Measurements from ENCODE around the gene SYAP1.
"Not testable (repeated sequence)": the region's sequence is repeated elsewhere in the genome, so short reads cannot be mapped to it uniquely, and the experiment has no call there.

SYAP1 gene

DNA sequence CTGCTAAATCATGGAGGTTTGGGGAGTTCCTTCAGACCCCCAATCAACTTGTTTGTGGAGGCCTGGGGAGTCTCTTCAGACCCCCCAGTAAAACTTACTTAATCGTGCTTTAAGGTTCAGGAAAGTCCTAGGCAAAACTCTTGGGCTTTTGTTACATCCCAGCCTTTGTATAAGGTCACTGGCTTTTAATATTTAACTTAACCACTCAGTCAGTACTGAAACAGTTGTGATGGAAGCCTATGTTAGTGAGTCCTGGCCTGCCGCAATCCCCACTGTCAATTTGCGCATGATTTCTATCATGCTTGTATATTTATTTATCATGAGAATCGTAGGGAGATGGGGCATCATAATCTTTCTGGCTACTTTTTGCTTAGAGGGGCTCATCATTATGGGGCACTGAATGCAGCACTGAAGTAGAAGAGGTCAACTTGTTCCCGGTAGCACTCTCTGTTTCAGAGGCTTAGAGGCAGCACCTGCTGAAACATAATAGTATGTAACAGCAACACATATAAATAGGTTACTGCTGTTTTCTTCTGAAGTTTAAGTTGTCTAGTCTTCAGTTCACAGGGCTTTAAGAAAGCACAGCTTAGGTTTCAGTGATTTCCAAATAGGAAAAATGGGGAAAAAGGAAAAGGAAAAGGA, 7.1 kb downstream of the SYAP1 start:
- not testable (repeated sequence) for DNase-seq (ENCODE audit: low spot score)

DNA sequence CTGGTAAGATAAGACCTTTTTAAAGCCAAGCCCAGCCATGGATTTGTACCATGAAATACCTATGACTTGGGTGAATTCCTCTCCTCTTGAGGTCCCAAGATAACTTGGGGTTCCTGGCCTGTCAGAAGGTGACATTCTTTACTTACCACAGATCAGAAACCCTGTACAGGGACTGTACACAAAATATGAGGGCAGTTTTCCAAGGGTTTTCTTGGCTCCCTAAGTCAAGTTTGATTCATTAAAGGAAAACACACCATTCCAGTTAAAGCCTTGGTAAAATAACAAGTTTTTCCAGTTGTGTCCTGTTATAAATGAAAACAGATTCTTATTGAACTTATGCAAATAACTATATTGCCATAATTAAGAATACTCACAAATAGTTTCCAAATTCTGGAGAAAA, 8.2 kb downstream of the SYAP1 start:
- DNase-seq (ENCODE audit: low spot score) = no peak

DNA sequence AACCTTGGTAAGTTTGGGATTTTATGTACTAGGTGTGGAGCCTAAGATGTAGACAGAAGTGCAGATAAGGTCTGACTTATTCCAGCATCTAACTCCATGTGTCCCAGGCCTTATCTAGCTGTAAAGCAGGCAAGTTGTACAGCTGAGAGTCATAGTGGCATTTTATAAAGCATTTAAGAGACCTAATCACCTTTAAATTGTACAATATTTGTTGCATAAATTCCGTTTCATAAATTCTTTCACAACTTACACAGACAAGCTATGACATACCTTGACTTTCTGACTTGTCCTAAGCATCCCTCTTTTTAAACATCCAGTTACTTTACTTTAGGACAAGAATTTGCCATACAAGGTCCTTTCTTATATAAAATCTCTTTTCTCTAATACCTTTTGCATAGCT, 11.0 kb downstream of the SYAP1 start:
- DNase-seq (ENCODE audit: low spot score) = no peak

DNA sequence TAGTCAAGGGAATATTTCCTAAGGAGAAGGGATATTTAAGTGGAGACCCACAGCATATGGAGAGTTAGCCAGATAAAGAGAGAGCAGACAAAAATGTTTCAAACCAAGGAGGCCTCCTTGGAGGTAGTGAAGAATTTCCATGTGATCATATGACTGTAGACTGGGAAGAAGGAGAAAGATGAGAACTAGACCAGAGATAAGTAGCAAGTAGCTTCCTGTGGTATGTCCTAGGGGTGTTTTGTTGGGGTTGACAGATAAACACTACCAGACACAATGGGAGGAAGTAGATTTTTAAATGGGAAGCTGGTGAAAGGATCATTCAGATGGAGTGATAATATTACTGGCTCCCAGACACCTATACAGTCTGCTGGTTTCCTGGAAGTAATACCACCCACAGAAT, 13.6 kb downstream of the SYAP1 start:
- no peak for DNase-seq (ENCODE audit: low spot score)

DNA sequence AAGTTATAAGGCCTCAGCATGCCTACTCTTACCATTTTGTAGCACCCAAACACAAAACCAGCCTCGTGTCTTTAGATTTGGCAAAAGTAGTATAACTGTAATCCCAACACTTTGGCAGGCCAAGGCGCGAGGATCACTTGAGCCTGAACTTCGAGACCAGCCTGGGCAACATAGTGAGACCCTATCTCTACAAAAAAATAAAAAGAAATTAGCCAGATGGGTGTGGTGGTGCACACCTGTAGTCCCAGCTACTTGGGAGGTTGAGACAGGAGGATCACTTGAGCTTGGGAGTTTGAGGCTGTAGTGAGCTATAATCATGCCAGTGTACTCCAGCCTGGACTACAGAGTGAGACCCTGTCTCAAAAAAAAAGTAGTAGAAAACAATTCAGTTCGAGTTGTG, 17.6 kb downstream of the SYAP1 start:
- no peak for DNase-seq (ENCODE audit: low spot score)

DNA sequence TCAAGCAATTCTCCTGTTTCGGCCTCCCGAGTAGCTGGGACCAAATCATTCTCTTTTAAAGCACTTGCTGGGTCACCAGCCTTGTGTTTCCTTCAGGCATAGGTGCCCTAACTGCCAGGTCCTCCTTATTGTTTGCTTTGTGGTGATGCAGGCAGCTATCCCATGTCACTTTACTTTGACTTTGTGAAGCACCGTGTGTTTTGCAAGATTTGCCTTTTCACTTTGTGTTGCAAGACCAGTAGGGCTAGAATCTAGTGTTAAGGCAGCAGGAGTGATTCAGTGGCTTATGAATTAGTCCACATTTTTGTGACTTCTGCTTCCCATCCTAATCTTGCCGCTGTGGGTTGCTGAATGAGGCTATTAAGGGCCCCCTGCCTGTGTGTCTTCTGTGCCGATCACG, 20.2 kb downstream of the SYAP1 start:
- peak; percentile 25 for DNase-seq (ENCODE audit: low spot score)

DNA sequence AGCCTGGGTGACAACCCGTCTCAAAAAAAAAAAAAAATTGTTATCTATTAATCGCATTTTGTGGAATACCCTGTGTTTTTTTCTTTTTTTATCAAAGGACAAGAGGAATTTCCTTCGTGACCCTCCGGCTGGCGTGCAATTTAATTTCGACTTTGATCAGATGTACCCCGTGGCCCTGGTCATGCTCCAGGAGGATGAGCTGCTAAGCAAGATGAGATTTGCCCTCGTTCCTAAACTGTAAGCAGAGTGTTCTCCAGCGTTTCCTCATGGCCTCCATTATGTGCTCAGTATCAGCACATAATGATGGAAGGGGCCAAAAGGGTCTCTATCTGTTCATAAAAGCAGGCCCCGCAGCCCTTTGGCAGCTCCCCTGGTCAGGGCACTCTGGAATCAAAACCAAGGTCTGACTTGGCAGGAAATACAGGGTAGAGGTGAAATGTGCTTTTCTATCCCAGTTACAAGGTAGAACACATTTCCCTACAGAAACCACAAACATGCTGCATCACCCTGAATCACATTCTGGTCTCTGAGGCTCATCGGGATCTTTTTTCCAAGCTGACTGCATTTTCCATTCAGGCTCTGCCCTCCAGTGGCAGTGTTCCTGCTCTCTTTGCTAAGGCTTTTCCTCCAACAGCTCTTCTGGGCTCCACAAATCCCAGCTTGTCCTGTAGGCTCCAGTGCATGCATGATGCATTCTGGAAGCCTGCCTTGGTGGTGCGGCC, 24.4 kb downstream of the SYAP1 start:
- DNase-seq (ENCODE audit: low spot score) = no peak

DNA sequence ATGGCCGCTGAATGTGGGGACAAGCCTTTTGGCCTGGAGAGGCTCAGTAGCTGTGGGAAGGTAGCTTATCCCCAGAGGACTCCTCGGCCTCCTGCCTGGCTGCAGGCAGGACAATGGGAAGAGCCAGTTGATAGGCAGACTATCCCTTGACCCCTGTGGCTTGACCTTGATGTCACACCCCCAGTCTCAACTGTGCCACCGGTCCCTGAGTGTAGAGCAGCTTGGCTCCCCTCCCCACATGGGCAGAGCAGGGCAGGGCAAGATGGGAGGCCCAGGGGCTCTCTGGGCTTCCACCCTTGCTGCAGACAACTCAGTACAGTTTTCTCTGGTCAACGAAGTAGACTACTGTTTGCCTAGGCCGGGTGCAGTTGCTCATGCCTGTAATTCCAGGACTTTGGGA, 25.7 kb downstream of the SYAP1 start:
- DNase-seq (ENCODE audit: low spot score) = no peak

DNA sequence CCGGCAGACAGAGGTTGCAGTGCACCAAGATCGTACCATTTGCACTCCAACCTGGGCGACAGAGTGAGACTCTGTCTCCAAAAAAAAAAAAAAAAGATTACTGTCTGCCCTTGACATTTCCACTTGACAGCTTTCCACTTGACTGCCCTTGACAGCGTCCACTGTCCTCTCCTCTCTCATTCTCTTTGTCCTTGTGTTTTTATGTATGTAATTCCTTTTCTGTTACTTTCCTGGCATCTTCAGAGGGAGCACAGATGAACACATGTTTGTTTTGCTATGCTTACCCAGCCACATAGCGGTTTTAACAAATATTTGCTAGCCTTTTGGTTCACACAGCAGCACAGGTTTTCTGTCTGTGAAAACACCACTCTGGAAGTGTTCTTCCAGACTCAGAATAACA, 26.2 kb downstream of the SYAP1 start:
- no peak for DNase-seq (ENCODE audit: low spot score)

DNA sequence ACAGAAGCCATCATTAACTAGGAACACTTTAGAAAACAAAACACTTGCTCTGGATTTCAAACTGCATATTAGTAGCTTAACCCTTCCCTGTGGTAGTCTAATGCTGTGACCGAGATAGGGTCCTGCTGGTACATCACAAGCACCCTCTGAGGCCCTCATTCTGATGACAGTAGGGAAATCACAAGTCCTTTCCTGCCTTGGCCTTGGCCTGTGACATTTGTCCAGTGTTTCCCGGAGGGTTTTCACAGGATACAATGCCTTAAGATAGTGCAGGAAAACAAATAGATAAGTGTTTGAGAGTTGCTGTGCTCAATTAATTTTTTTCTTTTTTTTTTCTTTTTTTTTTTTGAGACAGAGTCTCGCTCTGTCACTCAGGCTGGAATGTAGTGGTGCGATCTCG, 29.0 kb downstream of the SYAP1 start:
- DNase-seq (ENCODE audit: low spot score) = no peak

DNA sequence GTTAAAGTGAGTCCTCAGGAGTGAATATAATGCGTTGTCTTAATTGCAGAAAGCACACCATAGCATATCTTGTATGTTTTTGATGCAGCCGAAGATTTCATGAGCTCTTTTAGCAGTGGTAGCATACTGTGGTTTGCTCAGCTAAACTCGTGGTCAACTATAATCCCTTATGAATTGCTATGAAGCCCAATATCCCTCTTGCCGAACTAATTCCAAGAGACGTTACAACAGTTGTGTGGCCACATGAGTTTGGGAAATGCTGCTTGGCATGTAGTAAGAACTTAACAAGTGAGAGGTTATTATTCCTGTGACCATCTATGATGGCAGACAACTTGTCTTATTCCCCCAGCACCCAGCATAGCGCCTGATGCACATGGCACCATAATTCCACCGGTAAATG, 30.7 kb downstream of the SYAP1 start:
- no peak for DNase-seq (ENCODE audit: low spot score)

DNA sequence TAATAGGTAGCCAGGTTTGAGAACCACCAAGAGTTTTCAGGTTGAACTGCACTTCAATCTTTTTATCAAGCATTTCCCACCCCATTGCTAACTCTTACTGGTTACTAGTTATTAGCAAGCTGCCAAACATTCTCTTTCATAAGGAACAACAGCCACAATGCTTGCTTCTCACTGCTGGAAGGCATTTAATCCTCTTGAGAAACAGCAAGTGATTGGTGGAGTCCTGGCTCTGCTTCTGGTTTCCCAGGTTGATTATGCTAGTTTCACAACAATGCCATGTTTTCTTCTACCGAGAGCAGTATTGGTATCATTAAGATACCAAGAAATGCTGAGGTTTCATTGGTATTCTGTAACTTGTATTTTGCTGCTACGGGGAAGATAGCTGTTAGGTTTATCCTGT, 34.6 kb downstream of the SYAP1 start:
- no peak for DNase-seq (ENCODE audit: low spot score)

DNA sequence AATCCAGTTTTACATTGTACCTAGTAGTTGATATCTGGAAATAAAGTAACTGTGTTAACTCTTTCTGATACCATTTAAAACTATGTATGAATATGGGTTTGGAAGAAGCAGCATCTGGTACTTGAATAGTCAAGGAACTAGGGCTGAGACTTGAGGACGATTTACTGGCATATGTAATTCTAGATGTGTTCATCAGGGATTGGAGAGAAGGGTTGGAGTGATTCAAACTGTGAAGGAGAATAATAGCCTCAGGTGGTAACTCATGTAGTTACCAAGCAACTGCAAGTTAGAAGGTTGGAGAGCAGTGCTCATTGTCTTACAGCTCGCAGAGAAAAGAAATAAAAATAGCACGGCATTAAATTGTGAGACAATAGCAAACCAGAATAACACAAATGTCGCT, 37.3 kb downstream of the SYAP1 start:
- DNase-seq (ENCODE audit: low spot score) = no peak

DNA sequence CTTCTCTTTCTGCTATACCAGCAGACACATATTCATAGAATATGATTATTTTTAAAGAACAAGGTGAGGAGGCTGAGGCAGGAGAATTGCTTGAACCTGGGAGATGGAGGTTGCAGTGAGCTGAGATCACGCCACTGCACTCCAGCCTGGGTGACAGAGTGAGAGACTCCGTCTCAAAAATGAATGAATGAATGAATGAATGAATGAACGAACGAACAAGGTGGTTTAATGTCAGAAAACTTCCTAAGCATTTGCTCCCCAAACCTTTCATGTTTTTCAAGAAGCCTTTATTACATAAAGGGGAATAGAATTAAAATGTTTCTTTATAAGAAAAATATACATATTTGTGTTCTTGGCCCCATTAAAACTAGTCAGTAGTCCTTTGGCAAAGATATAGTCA, 42.1 kb downstream of the SYAP1 start:
- not testable (repeated sequence) for DNase-seq (ENCODE audit: low spot score)

DNA sequence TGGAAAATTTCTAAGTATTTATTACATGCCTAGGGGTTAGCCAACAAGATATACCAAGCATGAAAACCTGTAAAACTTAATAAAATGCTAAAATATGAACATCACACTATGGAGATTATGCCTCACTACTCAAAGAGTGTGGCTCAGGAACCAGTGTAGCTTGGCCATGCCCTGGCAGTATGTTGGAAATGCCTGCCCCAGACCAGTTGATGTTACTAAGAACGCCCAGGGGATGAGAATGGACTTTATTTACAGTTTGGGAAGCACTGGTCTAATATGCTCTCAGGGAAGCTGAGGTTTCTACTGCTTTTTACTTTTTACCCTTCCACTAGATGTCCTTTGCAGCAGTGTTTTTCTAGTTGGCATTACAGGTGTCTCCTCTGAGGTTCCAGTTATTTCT, 43.2 kb downstream of the SYAP1 start:
- DNase-seq (ENCODE audit: low spot score) = no peak

DNA sequence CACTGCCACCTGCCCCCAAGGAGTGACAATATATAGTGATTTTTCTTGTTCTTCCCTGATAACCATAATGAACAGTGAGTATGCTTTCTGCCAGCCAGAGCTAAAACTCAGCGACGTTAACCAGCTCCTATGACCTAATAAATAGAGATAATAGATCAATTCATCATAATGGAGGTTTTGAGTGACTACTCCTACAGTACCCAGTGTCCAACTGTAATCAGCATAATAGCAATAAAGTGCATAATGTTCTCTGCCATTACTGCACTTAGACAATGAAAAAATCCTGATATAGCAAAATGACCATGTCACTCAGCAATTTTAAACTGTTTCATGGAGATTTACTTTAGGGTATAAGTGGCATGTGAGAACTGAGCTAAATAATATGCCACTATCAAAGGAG, 46.2 kb downstream of the SYAP1 start:
- no peak for DNase-seq (ENCODE audit: low spot score)

DNA sequence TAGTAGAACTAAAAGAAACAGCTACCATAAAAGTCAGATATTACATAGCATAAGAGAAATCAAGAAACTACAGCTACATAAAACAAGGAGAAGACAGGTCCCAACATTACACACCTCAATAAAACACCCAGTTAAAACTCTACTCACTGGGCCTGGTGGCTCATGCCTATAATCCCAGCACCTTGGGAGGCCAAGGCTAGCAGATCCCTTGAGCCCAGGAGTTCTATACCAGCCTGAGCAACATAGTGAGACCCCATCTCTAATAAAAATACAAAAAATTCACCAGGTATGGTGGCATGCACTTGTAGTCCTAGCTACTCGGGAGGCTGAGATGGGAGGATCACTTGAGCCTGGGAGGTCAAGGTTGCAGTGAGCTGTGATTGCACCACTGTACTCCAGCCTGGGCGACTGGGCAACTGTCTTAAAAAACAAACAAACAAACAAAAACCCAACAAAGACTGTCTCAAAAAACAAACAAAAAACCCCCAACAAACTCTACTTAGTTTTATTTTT, 51.6 kb downstream of the SYAP1 start:
- DNase-seq (ENCODE audit: low spot score) = no peak

DNA sequence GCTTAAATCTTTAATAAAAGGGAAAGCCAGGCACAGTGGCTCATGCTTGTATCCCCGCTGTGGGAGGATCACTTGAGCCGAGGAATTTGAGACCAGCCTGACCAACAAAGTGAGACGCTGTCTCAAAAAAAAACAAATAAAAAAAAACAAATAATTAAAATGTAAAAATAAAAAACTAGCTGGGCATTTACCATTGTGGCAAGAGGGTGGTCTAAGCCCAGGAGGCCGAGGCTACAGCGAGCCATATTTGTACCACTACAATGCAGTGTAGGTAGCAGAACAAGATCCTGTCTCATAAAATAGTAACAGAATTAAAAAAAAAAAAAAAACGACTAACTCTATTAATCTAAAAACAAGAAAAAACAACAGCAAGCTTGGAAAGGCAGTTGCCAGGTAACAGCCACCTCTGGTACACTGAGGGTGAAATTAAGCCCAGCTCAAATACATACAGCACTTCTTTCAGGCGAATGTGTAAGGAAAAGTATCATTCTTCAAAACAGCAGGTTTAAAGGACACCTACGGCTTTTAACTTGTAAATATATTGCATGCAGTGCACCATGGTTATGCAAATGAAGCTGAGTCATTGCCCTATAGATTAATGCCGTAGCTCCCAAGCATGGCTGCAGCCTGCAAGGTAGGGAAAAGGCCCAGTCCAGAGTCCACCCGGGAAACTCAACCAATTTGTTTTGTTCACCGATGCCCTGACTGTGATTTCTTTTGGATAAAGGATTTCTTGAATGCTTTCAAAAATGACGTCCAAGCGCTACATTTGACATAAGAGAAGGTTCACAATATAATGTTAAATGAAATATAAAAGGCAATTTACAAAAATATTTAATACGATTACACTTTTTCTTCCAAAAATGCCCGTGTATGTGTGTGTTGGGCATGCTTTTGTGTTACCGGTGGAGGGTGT, 52.3 kb downstream of the SYAP1 start:
- DNase-seq (ENCODE audit: low spot score) = no peak

DNA sequence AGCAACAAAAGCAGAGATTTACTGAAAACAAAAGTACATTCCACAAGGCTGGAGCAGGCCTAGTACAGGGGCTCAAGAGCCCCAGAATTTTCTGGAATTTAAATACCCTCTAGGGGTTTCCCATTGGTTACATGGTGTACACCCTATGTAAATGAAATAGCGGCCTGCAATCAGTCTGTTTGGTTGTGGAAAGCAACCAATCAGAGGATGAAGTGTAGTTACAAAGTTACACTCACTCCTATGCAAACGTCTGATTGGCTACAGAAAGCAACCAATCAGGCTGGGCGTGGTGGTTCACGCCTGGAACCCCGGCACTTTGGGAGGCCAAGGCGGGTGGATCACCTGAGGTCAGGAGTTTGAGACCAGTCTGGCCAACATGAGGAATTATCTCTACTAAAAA, 53.0 kb downstream of the SYAP1 start:
- no peak for DNase-seq (ENCODE audit: low spot score)

DNA sequence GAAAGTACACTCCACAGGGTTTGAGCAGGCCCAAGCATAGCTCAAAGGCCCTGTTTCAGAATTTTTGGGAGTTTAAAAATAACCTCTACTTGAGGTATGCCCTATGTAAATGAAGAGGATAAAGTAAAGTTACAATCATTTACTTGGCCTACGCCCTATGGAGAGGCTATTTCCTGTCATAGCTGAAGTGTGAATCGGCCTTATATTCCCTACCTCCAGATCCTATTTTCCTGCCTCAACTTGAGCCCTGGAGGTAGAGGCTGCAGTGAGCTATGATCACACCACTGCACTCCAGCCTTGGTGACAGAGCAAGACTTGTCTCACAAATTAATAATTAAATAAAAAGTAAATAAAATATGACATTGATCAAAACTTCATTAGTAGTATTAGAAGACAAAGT, 55.3 kb downstream of the SYAP1 start:
- no peak for DNase-seq (ENCODE audit: low spot score)

DNA sequence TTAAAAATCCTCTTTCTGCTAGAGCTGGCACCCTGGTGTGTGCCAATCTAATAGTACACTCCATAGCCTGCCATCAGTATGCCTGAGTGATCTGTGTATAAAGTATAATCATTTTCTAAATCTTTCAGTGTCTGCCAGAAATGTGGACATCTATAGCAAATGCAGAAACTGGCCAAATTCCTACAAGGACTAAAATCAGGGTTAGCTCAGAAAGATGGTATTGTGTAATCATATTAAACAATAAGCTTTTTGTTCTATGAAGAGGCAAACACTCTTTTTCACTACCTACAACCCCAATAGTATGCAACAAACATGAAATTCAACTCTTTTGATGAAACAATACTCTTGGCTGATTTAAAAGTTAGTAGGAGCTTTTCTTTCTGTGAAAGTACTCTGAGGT, 59.1 kb downstream of the SYAP1 start:
- DNase-seq (ENCODE audit: low spot score) = no peak

DNA sequence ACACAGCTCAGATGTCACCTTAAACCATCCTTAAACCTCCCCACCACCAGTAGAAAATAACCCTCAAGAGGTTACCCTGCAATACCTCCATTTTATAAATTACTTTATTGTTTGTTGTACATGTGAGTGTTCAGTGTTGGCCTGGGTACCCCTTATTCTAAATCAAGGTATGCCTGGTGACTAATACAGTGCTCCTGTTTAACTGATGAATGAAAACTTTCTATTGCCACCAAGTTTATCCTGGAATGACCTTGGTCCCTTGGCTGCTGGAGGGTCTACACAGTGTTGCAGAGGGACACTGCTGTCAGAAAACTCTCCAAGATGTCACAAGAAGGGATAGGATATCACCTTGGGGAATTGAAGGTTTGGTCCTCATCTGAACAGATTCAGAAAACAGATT, 59.6 kb downstream of the SYAP1 start:
- no peak for DNase-seq (ENCODE audit: low spot score)

DNA sequence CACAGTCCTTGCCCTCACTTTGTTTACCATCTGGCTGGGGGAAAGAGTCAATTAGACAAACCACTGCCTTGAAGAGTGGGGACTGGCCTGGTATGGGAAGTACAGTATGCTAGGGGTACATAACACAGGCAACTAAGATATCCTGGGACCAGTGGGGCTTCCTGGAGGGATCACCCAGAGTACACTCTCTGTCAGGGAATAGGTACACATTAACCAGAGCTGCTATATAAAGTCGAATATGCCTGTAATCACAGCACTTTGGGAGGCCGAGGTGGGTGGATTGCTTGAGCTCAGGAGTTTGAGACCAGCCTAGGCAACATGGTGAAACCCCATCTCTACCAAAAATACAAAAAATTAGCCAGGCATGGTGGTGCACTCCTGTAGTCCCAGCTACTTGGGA, 60.4 kb downstream of the SYAP1 start:
- DNase-seq (ENCODE audit: low spot score) = not testable (repeated sequence)

Measured in HuH-7 (cell line).